NCI-H2227 (cell line): ENCODE data around the gene KRTAP19-8.
A peak's percentile ranks its signal among the peaks of the same experiment; 100 is the strongest.

Source experiments
- DNase-seq: peaks from one replicate; lab custom pipeline; 2025; ENCODE audit not compliant: unreplicated experiment; lab: John Stamatoyannopoulos, UW

The KRTAP19-8 gene, protein sequence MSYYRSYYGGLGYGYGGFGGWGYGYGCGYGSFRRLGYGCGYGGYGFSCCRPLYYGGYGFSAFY

DNA sequence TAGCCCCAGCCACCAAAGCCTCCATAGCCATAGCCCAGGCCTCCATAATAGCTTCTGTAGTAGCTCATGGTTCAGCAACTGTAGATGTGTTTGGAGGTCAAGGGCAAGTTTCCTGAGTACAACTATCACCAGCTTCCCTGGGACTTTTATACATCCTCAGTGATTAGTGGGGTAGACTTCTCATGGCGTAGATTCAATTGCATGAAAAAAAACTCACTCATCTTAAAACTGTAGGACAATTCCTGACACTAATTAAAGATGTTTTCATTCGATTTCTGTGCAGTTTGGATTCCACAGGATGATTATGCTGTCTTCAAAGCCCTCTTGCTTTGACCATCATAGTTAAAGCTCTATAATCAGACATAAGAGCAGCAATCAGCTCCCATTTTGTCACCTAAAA lies at the start of gene KRTAP19-8:
TSS of gene KRTAP19-8 (minus strand) at position 101 of the 400 bp plus-strand sequence. CDS start at position 68, 33 bp downstream.
- no peak for DNase-seq

DNA sequence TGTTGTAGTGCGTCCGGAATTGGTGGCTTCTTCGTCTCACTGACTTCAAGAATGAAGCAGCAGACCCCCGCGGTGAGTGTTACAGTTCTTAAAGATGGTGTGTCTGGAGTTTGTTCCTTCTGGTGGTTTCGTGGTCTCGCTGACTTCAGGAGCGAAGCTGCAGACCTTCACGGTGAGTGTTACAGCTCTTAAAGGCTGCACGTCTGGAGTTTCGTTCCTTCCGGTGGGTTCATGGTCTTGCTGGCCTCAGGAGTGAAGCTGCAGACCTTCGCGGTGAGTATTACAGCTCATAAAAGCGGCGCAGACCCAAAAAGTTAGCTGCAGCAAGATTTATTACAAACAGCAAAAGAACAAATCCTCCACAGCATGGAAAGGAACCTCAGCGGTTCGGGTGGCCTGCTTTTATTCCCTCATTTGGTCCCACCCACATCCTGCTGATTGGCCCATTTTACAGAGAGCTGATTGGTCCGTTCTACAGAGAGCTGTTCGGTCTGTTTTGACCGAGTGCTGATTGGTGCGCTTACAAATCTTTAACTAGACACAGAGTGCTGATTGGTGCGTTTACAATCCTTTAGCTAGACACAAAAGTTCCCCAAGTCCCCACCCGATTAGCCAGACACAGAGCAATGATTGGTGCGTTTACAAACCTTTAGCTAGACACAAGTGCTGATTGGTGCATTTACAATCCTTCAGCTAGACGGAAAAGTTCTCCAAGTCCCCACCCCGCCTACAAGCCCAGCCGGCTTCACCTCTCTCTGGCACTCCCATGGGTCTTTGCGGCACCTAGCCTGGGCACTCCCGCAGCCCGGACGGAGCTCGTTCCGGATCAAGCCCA lies 49.6 kb upstream of the KRTAP19-8 start:
- DNase-seq, result peak; percentile 94

DNA sequence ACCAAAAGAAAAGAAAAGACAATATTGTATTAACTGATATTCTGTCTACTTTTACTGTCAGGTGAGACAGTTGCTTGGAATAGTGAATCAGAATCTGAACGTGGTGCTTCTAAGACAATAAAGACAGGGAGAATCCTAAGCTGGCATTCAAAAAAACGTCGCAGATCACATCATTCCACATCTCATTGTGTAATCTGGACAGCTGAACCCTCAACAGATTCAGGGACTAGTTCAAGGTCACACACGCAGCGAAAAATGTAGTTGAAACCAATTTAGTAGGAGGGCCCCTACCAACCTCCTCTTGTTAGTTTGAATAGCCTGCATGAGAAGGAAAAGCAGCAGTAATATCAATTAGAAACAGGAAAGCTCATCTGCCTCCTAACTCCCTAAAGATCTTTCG lies 46.4 kb upstream of the KRTAP19-8 start:
- peak; percentile 10 for DNase-seq

DNA sequence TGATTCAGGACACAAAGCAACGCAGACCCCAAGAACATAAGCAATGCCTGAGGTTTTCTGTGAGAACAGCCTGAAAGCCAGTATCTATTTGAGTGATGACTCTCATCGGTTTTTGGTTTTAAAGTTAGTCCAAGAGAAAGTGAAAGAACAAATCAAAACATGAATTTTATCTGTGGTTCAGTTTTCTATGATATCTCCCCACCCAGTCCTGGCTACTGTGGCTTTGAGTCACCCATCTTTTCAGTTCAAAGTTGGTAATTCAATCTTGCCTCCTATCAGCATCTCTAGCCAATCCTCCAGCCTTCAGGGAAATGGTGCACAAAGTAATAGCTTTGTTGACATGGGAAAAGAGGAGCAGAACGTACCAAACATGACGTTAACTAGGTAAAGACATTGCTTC lies 40.5 kb upstream of the KRTAP19-8 start:
- no peak for DNase-seq

DNA sequence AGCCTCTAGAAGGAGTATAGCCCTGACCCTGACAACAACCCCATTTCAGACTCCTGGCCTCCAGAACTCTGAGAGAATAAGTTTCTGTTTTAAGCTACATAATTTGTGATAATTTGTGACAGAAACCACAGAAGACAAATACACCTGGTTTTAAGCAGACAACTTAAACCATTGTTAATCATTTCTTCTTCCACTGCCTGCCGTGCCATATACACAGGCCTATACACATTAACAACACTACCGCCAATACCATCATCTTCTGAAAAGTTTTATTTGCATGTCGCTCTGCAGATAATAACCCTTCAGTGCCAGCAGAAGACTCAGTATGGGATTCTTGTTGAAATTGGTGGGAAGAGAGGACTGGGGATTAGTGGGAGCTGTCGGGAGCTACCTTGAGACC lies 39.9 kb upstream of the KRTAP19-8 start:
- no peak for DNase-seq

DNA sequence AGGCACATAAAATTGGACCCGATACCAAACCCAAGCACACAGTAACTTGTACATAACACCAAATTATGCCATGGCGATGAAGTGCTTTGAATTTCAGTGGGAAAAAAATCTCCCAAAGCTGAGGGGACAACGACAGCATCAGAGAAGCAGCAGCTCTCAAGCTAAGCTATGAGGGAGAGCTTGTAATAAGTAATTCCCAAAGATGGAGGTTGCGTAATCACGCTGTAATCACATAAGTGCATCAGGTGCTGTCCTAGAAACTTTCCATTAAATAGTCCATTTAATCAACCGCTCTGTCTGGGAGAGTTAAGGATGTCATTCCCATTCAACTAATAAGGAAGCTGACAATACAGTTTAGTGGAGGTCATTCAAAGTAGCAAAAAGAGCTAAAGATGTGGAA lies 37.6 kb upstream of the KRTAP19-8 start:
- DNase-seq, result no peak

DNA sequence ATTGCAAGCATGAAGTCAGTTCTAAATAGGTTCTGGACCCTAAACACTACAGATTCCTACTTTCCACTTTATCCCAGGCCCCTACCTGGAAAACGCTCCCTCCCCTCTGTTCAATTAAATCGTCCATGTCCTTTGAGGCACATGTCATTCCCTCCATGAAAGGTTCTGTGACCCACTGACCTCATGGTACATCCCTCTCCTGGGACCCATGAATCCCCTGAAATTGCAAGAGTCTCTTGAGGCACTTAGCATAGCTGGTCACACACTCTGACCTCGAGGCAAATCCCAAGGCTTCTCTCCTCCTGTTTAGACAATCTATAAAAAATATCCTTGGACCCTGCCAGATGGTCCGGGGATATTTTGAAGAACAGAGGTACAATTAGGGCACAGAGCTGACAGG lies 34.3 kb upstream of the KRTAP19-8 start:
- no peak for DNase-seq

DNA sequence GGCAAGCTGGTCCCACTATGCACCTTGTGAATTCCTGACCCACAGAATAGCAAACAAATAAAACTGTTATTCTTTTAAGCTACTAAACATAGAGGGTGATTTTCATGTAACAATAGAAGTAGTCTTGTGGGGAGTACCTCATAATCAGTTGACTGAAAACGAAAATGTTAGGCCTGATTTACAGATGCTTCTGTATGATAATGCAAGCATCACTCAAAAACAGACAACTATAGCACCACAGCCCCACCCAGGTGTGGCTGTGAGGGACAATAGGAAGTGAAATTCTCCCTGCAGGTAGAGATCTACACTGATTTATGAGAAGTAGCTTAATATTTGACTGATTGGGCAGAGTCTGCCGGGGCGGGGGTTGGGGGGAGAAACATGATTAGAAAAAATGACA lies 26.5 kb upstream of the KRTAP19-8 start:
- no peak for DNase-seq

DNA sequence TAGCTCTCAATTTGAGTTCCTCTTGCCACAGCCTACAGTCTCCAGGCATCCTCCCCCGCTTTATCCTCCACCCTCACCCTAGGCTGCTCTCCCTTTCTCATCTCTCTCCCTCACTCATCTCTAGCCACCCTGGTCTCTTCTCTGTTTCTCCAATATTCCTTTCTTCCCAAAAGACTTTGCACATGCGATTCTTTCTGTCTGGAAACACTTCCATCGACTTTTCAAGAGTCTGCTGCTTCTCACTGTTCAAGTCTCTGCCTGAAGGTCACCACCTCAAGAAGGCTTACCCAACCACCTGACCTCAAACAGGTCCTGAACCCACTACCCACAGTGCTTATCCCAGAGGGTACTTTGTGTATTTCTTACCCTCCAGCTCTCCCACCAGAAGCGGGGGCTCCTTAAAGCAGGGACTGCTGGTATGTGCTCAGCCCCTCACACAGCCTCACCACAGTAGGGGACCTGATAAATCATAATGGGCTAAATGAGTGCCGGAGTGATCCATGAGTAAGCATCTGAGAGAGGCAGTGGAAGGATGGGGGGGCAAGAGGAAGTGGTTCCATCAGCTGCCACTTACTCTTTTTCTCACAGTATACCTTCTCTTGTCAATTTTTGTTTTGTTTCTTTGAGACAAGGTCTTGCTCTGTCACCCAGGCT lies 14.3 kb upstream of the KRTAP19-8 start:
- no peak for DNase-seq

DNA sequence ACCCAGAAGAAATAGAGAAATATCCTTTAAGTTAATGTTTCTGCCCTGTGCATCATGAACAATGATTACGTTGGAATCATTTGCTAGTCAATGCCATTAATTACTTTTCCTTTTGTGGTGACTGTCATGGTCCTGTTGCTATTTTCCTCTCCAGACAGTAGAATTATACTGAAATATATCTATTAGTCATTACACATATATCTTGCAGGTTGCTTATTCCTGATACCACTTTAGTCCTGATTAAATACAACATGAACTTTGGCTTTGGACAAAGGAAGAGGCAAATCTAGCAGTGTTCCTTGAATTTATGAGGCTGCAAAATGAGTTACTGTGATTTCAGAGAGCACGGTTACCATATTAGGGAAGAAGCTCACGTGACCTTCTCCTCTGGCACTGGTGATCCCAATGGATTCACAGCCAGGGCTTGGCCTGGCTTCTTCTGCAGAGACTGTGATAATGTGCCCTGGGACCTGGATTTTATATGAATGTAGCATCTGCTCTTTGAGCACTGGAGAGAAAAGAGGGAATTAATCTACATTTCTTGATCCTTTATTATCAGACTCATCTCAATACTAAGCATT lies 12.4 kb upstream of the KRTAP19-8 start:
- no peak for DNase-seq

DNA sequence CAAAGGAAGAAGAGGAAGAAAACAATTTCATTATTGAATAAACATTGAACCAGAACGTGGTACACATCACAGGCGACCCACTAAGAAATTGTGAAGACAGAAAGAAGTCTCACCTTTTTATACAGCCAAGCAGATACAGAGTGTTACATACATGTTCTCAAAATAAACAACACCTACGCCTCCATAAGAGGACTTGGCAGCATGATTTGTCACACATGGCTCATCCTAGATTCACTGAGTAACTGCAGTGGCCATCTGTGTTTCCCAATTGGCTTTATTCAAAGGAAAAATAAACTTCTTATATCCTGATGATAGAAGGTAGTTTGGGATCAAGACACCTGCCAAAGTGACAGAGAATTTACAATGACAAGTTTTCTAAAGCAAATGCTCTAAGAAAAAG lies 7.6 kb upstream of the KRTAP19-8 start:
- DNase-seq, result no peak

DNA sequence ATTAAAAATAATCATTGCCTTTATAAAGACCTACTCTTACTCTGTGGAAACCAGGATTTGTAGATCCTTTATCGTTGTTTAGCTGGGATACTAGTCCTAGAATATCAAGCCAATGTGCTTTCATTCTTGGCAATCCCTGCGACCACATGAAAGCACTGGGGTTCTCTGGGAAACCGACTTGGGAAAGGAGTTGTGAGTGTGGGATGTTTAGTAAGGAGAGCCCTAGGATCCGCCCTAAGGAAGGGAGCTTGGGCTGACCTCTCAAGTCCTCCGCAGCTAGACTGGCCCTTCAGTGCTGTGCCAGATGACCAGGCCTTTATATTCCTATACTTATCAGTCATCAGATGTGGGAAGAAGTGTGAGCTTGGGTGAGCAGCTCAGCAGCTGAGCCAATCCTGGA lies 5.2 kb upstream of the KRTAP19-8 start:
- DNase-seq, result no peak

DNA sequence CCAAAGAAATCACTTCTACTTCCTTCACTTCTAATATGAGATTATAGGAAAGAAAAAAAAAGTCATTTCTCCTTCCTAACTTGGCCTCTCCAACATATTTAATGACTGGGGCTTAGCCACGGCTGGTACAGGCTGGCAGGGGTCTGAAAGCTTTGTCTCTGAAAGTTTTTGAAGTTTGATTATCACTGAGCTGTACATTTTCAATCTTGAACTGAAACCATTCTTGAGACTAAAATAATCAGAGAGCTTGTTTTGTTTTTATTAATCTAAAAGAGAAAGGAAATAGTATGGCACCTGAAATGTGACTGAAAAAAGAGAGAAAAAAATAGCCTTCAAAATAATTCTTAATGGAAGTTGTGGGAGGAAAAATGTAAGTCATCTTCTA lies 3.8 kb upstream of the KRTAP19-8 start:
- no peak for DNase-seq

DNA sequence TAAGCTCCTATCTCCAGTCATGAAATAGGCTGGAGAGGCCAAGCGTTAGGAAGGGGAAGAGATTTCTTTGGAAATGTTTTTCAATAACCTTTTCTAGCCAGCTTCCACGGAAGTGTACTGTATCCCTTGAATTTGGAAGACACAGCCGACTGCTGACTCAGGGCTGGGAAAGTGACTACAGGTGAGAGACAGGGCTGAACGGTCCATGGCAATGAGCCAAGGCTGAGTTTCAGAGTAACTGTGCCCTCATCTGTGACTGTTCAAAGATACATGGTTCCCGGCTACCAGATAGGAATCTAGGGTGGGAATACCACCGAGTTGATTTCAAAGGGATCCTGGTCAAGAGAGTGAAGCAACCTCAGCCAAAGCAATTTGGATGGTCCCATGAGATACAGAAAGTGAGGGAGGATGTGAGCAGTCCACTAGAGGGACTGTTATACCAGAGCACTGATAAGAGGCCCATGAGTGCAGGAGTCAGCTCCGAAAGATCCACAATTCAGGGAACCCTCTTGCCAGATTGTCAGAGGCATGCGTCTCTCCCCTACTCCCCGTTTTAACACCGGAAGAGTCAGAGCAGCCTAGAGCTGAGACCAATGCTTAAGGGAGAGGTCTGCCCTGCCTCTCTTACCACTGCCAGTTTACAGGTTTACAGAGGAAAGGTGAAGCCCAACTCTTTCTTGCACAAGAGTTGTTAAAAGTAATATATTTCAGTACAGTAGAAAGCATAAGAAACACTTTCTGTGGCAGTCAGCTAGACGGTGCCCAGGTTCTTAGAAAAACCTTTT lies 3.2 kb upstream of the KRTAP19-8 start:
- DNase-seq, result no peak

DNA sequence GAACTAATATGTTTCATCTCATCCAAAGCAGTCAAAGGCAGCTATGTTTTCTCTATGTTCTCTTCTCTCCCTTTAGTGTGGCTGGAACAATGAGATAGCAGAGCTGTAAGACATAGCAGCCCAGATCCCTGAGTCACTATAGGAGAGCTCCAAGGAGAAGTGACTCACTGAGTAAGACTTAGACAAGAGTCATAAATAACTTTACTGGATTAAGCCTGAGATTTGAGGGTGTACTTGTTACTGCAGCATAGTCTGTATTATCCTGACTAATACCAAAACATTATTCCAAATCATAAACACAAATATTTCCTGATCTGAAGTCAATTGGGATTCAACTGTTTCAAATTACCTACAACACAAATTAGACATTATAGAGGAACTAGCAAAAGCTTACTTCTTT lies 3.9 kb downstream of the KRTAP19-8 start:
- no peak for DNase-seq

DNA sequence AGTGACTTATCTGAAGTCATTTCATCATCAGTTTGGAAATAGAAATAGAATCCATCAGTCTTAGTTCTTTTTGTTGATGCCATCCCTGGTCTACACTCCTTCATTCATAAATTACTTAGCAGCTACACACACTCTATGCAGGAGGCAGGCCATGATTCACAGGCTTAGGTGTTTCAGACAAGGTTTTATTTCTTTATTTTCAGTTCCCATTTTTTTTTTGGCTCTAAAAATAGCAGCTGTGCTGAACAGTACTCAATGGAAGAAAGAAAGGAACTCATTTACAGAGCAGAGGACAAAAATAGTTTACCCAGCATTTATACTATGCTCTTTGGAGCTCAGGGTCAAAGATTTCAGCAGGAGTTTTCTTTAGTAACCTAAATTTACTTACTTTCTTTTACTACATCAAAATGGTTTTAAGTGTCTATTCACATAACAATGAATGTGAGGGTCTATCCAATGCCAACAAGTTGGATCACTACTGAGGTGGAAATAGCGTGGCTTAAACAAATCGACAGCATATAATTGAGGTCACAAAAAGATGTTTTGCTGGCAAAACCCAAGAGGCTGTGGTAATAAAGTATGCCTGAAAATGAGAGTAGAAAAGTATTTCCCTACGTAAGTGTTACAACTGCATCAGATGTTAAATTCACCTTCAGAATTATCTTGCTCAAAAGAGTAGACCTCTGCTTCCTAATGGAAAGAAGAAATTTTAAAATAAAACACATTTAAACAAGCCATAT lies 7.7 kb downstream of the KRTAP19-8 start:
- DNase-seq, result no peak

DNA sequence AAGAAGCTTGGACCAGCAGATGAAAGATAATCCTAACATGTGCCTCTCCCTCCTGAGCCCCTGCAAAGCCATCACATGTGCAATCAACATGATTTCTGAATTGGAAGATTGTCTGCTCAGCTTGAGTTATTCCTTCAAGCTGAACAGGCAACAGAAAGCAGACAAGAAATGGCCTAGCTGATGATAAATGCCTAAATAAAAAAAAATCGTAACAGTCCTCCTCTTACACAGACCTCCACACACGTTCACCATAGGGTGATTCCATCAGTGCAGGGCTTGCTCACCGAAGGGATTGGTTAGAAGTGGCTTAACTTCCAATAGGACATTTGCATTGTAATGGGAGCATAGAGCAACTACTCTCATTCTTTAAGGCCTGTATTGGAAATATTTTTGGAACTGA lies 14.6 kb downstream of the KRTAP19-8 start:
- DNase-seq, result no peak

DNA sequence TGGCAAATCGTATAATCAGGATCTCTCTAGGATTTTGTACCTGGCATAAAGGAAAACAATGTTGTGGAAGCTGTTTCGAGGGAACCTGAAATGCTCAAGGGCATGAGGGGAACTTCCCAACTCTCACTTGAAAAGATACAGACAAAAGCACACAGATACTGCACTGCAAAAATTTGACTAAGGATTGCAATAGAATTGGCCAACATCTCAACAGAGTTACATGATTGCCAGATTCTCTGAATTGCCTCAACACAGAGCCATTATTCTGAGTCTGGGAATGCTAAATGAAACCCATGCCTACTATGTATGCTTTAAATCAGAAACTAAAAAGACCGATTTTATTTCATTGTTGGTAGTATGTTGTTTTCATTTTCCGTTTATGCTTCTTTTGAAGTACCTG lies 16.0 kb downstream of the KRTAP19-8 start:
- DNase-seq, result no peak

DNA sequence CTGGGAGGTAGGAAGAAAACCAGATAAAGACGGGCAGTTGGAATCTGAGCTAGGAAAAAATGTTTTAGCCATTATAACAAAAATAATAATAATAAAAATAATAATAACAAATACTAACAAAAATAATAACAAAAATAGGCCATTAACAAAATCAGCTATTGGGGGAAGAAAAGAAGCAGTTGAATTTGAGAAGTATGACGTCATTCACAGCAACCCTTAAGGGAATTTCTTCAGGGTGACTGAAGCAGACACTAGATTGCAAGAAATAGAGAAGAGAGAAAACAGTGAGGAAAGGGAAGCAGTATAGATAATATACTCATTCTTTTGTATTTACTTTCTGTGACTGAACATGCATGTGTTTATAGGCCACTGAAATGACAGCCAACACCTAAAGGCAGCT lies 20.0 kb downstream of the KRTAP19-8 start:
- no peak for DNase-seq

DNA sequence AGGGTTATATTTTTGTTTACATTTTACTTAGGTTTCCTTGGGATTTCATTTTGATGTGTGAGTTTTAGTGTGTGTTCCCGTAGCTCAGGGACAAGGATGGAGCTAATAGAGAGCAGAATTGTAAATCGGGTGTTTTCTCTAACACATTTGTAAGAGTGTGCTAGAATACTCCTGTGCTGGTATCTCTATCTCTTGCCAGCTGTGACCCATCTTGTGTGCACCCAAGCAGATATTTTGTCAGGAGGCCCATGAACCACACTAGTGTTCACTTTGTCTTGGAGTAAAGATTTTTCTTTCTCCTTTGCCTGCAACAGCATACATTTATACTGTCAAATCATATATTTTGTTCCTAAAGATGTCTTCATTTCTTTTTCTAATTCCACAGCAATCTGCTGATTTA lies 23.4 kb downstream of the KRTAP19-8 start:
- no peak for DNase-seq
